Endothelial cell of umbilical vein (primary cell): Measurements from ENCODE around the gene BEX3. TPM values are rescaled to one million over a fixed set of nuclear protein-coding genes. Genes with fewer than 3 reads are reported as not detected.

ENCODE experiments used
- BruUV-seq: library from RNA; stranded (reverse); fragments of 400-500 nt; replicated peaks from 2 replicates; lab custom pipeline; 2021; lab: Mats Ljungman, UMichigan
- CTCF ChIA-PET: fragments of 300-600, 350-600 bp; sonication (Branson Sonifier 250); formaldehyde crosslinking; loops from one replicate; lab custom pipeline; 2021; ENCODE audit warnings: antibody characterized with exemption, inconsistent platforms; lab: Charles Lee
- POLR2A ChIA-PET: fragments of 300-600, 350-600 bp; sonication (Branson Sonifier 250); formaldehyde crosslinking; loops from one replicate; lab custom pipeline; 2021; ENCODE audit warnings: antibody characterized with exemption, inconsistent platforms; lab: Charles Lee
- DNase-seq: peaks from one replicate; pipeline ENCODE4 v3.0.0-alpha.2; 2011; ENCODE audit warnings: low read depth, low spot score
- FAIRE-seq: peaks from 2 replicates; lab custom pipeline; 2011; peaks lifted over from hg19 to GRCh38; lab: Jason Lieb, UNC
- H2AFZ ChIP-seq: 2 replicates; pipeline ENCODE4 v1.6.0; 2012; ENCODE audit warnings: low read depth, low read length, control low read depth, inconsistent platforms
- H3K27ac ChIP-seq: 2 replicates; pipeline ENCODE4 v1.5.1; 2011; ENCODE audit warnings: low read depth, mild to moderate bottlenecking, control low read depth, low read length, moderate library complexity; ENCODE audit not compliant: insufficient read depth
- H3K27me3 ChIP-seq, 2 experiments: 2 replicates each; pipeline versions ENCODE4 v1.6.0 to v1.6.1; 2011; ENCODE audit warnings: low read length in 2 of 2, mixed read lengths in 1 of 2; ENCODE audit not compliant: control insufficient read depth in 2 of 2, insufficient read depth in 2 of 2
- H3K36me3 ChIP-seq, 2 experiments: 2 replicates in 1 of 2; 3 replicates in 1 of 2; pipeline ENCODE4 v1.5.1; 2011; ENCODE audit warnings: low read length in 2 of 2, mild to moderate bottlenecking in 1 of 2, moderate library complexity in 1 of 2; ENCODE audit not compliant: control insufficient read depth in 2 of 2, insufficient read depth in 2 of 2; ENCODE audit errors: extremely low read depth in 1 of 2
- H3K4me1 ChIP-seq: 3 replicates; pipeline ENCODE4 v1.5.1; 2011; ENCODE audit warnings: mild to moderate bottlenecking, low read length; ENCODE audit not compliant: control insufficient read depth, insufficient read depth; ENCODE audit errors: extremely low read depth
- H3K4me2 ChIP-seq: 2 replicates; pipeline ENCODE4 v1.6.1; 2011; ENCODE audit warnings: low read length, control low read depth, mixed read lengths; ENCODE audit not compliant: insufficient read depth
- H3K4me3 ChIP-seq, 3 experiments: fragments of 200-600 bp in 1 of 3; sonication (generic), shearing (Covaris generic) in 1 of 3; replicated peaks in 1 of 3; 2 replicates each; pipeline ENCODE4 v1.5.1; 2011 to 2016; ENCODE audit warnings: control low read depth in 3 of 3, low read length in 3 of 3, mild to moderate bottlenecking in 2 of 3, inconsistent platforms in 1 of 3, low read depth in 1 of 3, moderate library complexity in 1 of 3; ENCODE audit not compliant: insufficient read depth in 1 of 3
- H3K79me2 ChIP-seq: 2 replicates; pipeline ENCODE4 v1.6.0; 2012; ENCODE audit warnings: low read length, inconsistent platforms; ENCODE audit not compliant: control insufficient read depth, insufficient read depth
- H3K9ac ChIP-seq: replicated peaks from 2 replicates; pipeline ENCODE3; 2011; ENCODE audit warnings: low read length, control low read depth; ENCODE audit not compliant: insufficient read depth; ENCODE audit errors: extremely low read depth
- H3K9me1 ChIP-seq: replicated peaks from 3 replicates; pipeline ENCODE4 v1.6.0; 2011; ENCODE audit warnings: mild to moderate bottlenecking, low read length; ENCODE audit not compliant: control insufficient read depth, insufficient read depth; ENCODE audit errors: extremely low read depth
- H3K9me3 ChIP-seq: replicated peaks from 2 replicates; pipeline ENCODE4 v1.5.1; 2012; ENCODE audit warnings: low read length, inconsistent platforms; ENCODE audit not compliant: control insufficient read depth, insufficient read depth
- H4K20me1 ChIP-seq: replicated peaks from 2 replicates; pipeline ENCODE3; 2011; ENCODE audit warnings: mild to moderate bottlenecking, low read length; ENCODE audit not compliant: control insufficient read depth, insufficient read depth; ENCODE audit errors: extremely low read depth
- FOS ChIP-seq: IDR thresholded peaks from 2 replicates; pipeline ENCODE4 v1.6.1; 2011; ENCODE audit warnings: mild to moderate bottlenecking, low read length, moderate library complexity, borderline replicate concordance; ENCODE audit not compliant: insufficient read depth
- GATA2 ChIP-seq: IDR thresholded peaks from 2 replicates; pipeline ENCODE4 v1.7.0; 2011; ENCODE audit warnings: low read depth, mild to moderate bottlenecking, moderate library complexity, mixed read lengths, low read length; ENCODE audit not compliant: insufficient read length, insufficient read depth
- JUN ChIP-seq: IDR thresholded peaks from 2 replicates; pipeline ENCODE4 v1.6.1; 2011; ENCODE audit warnings: borderline replicate concordance, low read depth; ENCODE audit not compliant: insufficient read length, insufficient read depth
- POLR2A ChIP-seq: IDR thresholded peaks from 2 replicates; pipeline ENCODE4 v1.6.1; 2012; ENCODE audit warnings: low read depth, mild to moderate bottlenecking, control low read depth, low read length
- POLR2AphosphoS5 ChIP-seq: IDR thresholded peaks from 2 replicates; pipeline ENCODE4 v1.6.1; 2012; ENCODE audit warnings: low read depth, mild to moderate bottlenecking, control low read depth, low read length, moderate library complexity; ENCODE audit not compliant: insufficient read depth
- dilution Hi-C: fragments of 300-500 bp; cut with MboI; formaldehyde crosslinking; loops from one replicate; pipeline ENCODE4 v1.15.0; 2019; ENCODE audit warnings: low sequenced_read_pairs; ENCODE audit not compliant: extremely low pct_ligation_motif_present
- intact Hi-C: fragments of 100-400 bp; cut with micrococcal nuclease; formaldehyde crosslinking; loops from one replicate; pipeline ENCODE4 v1.10.0; 2022
- polyA plus RNA-seq, 4 experiments: library from polyadenylated mRNA; depleted of rRNA in 3 of 4; stranded (reverse) in 3 of 4; unstranded in 1 of 4; fragments of >200 nt; gene quantifications; 2 replicates each; pipeline versions ENCODE4 v1.2.1 to v1.2.3, GENCODE V29; 2011 to 2012; ENCODE audit warnings: missing spikeins in 1 of 4
- total RNA-seq: library from RNA; stranded (reverse); gene quantifications from 2 replicates; pipeline ENCODE4 v1.2.3, GENCODE V29; 2021
- TF ChIP-seq, protein P1 (sequence below), 2 donors: IDR thresholded peaks; 1 replicate in 1 of 2; 2 replicates in 1 of 2; pipeline ENCODE4 v1.5.1; 2011; ENCODE audit warnings: low read length in 2 of 2, mild to moderate bottlenecking in 2 of 2, moderate library complexity in 2 of 2, control low read depth in 1 of 2, inconsistent platforms in 1 of 2, low read depth in 1 of 2; ENCODE audit not compliant: insufficient read depth in 1 of 2; ENCODE audit errors: extremely low read depth in 1 of 2

BEX3 gene
- total and polyA plus RNA-seq, 2 donors (not counting 3 experiments of a cell fraction or from before 2014, with no cell fraction given), result 227 to 332 TPM

DNA sequence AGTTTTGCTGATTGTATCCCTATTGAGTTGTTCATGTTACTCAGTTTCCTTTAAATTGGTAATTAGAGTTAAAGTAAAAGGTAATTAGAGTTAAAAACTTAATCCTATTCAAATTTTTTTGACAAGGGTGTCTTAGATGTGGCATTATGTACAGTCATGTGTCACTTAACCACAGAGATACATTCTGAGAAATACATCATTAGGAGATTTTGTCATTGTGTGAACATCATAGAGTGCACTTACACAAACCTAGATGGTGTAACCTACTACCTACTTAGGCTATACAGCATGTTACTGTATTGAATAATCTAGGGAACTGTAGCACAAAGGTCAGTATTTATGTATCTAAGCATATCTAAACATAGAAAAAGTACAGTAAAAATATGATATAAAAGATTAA lies 39.2 kb downstream of the BEX3 start:
- intact Hi-C loops (no loop called here), dilution Hi-C loops (no loop called here)
- no peak for TF ChIP-seq FOS
- TF ChIP-seq GATA2, result no peak
- TF ChIP-seq POLR2A, result no peak
- Histone ChIP-seq H3K4me1 (peaks cover 2% of the 10 kb centered on the region), H3K27ac (no peak overlapping the region), H3K36me3 (no peaks in the 10 kb centered on the region), H3K9ac (no peak overlapping the region), H4K20me1 (no peaks in the 10 kb centered on the region), H3K9me1 (no peaks in the 10 kb centered on the region), H3K4me3 (no peak overlapping the region), H3K79me2 (no peaks in the 10 kb centered on the region), H3K4me2 (no peak overlapping the region), H3K27me3 (no peaks in the 10 kb centered on the region), H2AFZ (no peak overlapping the region), H3K9me3 (no peaks in the 10 kb centered on the region)
- FAIRE-seq (no peak), DNase-seq (no peak)
- CTCF ChIA-PET, result no interaction called here
- POLR2A ChIA-PET, result no interaction called here
- no TSS peak for BruUV-seq

DNA sequence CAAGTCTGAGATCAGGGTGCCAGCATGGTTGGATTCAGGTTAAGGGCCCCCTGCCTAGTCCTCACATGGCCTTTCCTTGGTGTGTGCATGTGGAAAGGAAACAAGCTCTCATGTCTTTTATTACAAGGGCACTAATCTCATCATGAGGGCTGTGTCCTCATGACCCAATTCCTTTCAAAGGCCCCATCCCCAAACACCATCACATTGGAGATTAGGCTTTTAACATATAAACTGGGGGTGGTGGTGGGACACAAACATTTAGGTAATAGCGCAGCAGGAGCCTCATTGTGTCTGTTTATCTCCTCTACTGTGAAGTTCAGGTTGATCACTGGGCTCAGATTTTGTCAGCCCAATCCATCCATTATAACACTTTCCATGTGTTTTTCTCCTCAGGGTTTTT lies 41.0 kb downstream of the BEX3 start:
- DNase-seq (no peak), FAIRE-seq (no peak)
- H3K9me1 ChIP-seq, result no peaks in the 10 kb centered on the region
- no peak overlapping the region for H3K4me2 ChIP-seq
- no peak overlapping the region for H3K4me3 ChIP-seq
- CTCF ChIA-PET, result interaction anchor here (1.1 kb wide), 2 partner anchors 19 to 46 kb away, joined by 3 to 4 read pairs; no protein-coding TSS in a partner anchor
- no peak overlapping the region for H2AFZ ChIP-seq
- POLR2A ChIA-PET, result no interaction called here
- no peak overlapping the region for H3K27ac ChIP-seq
- H3K9ac ChIP-seq, result no peak overlapping the region
- no peaks in the 10 kb centered on the region for H3K79me2 ChIP-seq
- no TSS peak for BruUV-seq
- no peaks in the 10 kb centered on the region for H3K9me3 ChIP-seq
- no peaks in the 10 kb centered on the region for H4K20me1 ChIP-seq
- peaks cover 2% of the 10 kb centered on the region for H3K4me1 ChIP-seq
- intact Hi-C loops, result no loop called here
- TF ChIP-seq POLR2AphosphoS5 (no peak), JUN (no peak)
- TF ChIP-seq, protein P1, sequence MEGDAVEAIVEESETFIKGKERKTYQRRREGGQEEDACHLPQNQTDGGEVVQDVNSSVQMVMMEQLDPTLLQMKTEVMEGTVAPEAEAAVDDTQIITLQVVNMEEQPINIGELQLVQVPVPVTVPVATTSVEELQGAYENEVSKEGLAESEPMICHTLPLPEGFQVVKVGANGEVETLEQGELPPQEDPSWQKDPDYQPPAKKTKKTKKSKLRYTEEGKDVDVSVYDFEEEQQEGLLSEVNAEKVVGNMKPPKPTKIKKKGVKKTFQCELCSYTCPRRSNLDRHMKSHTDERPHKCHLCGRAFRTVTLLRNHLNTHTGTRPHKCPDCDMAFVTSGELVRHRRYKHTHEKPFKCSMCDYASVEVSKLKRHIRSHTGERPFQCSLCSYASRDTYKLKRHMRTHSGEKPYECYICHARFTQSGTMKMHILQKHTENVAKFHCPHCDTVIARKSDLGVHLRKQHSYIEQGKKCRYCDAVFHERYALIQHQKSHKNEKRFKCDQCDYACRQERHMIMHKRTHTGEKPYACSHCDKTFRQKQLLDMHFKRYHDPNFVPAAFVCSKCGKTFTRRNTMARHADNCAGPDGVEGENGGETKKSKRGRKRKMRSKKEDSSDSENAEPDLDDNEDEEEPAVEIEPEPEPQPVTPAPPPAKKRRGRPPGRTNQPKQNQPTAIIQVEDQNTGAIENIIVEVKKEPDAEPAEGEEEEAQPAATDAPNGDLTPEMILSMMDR (IDR thresholded peaks at IDR 0.05; ENCODE audit: extremely low read depth in 1 of 2, insufficient read depth in 1 of 2, low read depth in 1 of 2, low read length in 2 of 2), result no peak
- H3K36me3 ChIP-seq, result no peaks in the 10 kb centered on the region
- dilution Hi-C loops, result no loop called here
- H3K27me3 ChIP-seq, result no peaks in the 10 kb centered on the region
